Measurements from ENCODE around the gene FAAH2.
"Not testable (repeated sequence)": the region's sequence is repeated elsewhere in the genome, so short reads cannot be mapped to it uniquely, and the experiment has no call there.

FAAH2 gene

GRCh38 chrX:57368158-57368557 lies 81.7 kb downstream of the FAAH2 start:
- no peak for TF ChIP-seq CTCF (IDR thresholded peaks at IDR 0.05; ENCODE audit: control extremely low read depth, extremely low read depth, low read depth, missing control alignments)
- ChIA-PET POLR2A (no interaction called here), CTCF (no interaction called here)
- DNase-seq (ENCODE audit: extremely low spot score), result no peak

- CTCF ChIA-PET, result no interaction called here
- POLR2A ChIA-PET, result no interaction called here
- DNase-seq (ENCODE audit: extremely low spot score), result no peak
- TF ChIP-seq CTCF (IDR thresholded peaks at IDR 0.05; ENCODE audit: control extremely low read depth, extremely low read depth, low read depth, missing control alignments), result no peak
Observed at GRCh38 chrX:57379296-57379695, 92.8 kb downstream of the FAAH2 start.

GRCh38 chrX:57380026-57380796 lies 93.7 kb downstream of the FAAH2 start:
- ChIA-PET CTCF (no interaction called here), POLR2A (no interaction called here)
- no peak for TF ChIP-seq CTCF (IDR thresholded peaks at IDR 0.05; ENCODE audit: control extremely low read depth, extremely low read depth, low read depth, missing control alignments)
- DNase-seq (ENCODE audit: extremely low spot score), result no peak

GRCh38 chrX:57394162-57394561 lies 107.7 kb downstream of the FAAH2 start:
- POLR2A ChIA-PET; CTCF ChIA-PET; DNase-seq (ENCODE audit: extremely low spot score): not testable (repeated sequence)

GRCh38 chrX:57403191-57403590 lies 116.7 kb downstream of the FAAH2 start:
- CTCF ChIA-PET; POLR2A ChIA-PET; DNase-seq (ENCODE audit: extremely low spot score): not testable (repeated sequence)

- POLR2A ChIA-PET, result no interaction called here
Observed at GRCh38 chrX:57406149-57406548, 119.6 kb downstream of the FAAH2 start.

GRCh38 chrX:57417827-57418226 lies 131.3 kb downstream of the FAAH2 start:
- CTCF ChIA-PET, result no interaction called here
- DNase-seq (ENCODE audit: extremely low spot score), result no peak
- POLR2A ChIA-PET, result no interaction called here
- TF ChIP-seq CTCF (IDR thresholded peaks at IDR 0.05; ENCODE audit: control extremely low read depth, extremely low read depth, low read depth, missing control alignments), result no peak

More at GRCh38 chrX:57406149-57406548, 119.6 kb downstream of the FAAH2 start:
- no peak for TF ChIP-seq CTCF (IDR thresholded peaks at IDR 0.05; ENCODE audit: control extremely low read depth, extremely low read depth, low read depth, missing control alignments)
- CTCF ChIA-PET, result no interaction called here
- DNase-seq (ENCODE audit: extremely low spot score), result no peak

GRCh38 chrX:57422289-57422688 lies 135.8 kb downstream of the FAAH2 start:
- no peak for TF ChIP-seq CTCF (IDR thresholded peaks at IDR 0.05; ENCODE audit: control extremely low read depth, extremely low read depth, low read depth, missing control alignments)
- ChIA-PET CTCF (no interaction called here), POLR2A (no interaction called here)
- no peak for DNase-seq (ENCODE audit: extremely low spot score)
